Right lobe of liver (tissue), 6 donors: ENCODE measurements around the gene AADAT. TPM values are rescaled to one million over a fixed set of nuclear protein-coding genes. Genes with fewer than 3 reads are reported as not detected.

Experiments used
- ATAC-seq, 4 donors: fragments of 200-7000 bp; cut with Tn5 transposase; one replicate each; pipeline ENCODE4 v1.9.1; 2020; ENCODE audit warnings: mild to moderate bottlenecking in 4 of 4, moderate library complexity in 4 of 4
- DNase-seq, 3 donors: peaks; one replicate each; pipeline ENCODE4 v3.0.0-alpha.2; 2020
- H3K27ac ChIP-seq, 3 donors: fragments of 200-600 bp; one replicate each; pipeline ENCODE4 v1.8.0; 2022
- H3K27me3 ChIP-seq, 2 donors: fragments of 200-600 bp; one replicate each; pipeline ENCODE4 v1.8.0; 2022
- H3K36me3 ChIP-seq, 4 donors: fragments of 200-600 bp; sonication (generic) in 1 of 4; one replicate each; pipeline versions ENCODE4 v1.5.1 to v1.8.0; 2017 to 2022; ENCODE audit warnings: control low read depth in 1 of 4
- H3K4me1 ChIP-seq, 4 donors: fragments of 200-600 bp; sonication (generic) in 1 of 4; one replicate each; pipeline versions ENCODE4 v1.5.1 to v1.8.0; 2017 to 2022; ENCODE audit warnings: control low read depth in 1 of 4
- H3K4me3 ChIP-seq, 3 donors: fragments of 200-600 bp; one replicate each; pipeline ENCODE4 v1.8.0; 2022
- H3K9me3 ChIP-seq, 4 donors: fragments of 200-600 bp; sonication (generic) in 1 of 4; one replicate each; pipeline versions ENCODE4 v1.5.1 to v1.8.0; 2017 to 2022; ENCODE audit warnings: control low read depth in 1 of 4
- CTCF ChIP-seq, 4 donors: fragments of 200-600 bp in 3 of 4; fragments of 450-650 bp in 1 of 4; IDR thresholded peaks; one replicate each; pipeline versions ENCODE4 v1.5.1 to v1.8.0; 2016 to 2022; ENCODE audit warnings: antibody characterized with exemption in 4 of 4, mild to moderate bottlenecking in 2 of 4
- POLR2A ChIP-seq: fragments of 450-650 bp; IDR thresholded peaks from one replicate; pipeline ENCODE4 v1.6.1; 2017; ENCODE audit warnings: antibody characterized with exemption, mild to moderate bottlenecking
- WGBS: methylation state at CpG from one replicate; pipeline ENCODE4 v1.1.6; 2018; ENCODE audit warnings: low coverage, low lambda C conversion rate; ENCODE audit not compliant: insufficient coverage; ENCODE audit errors: missing lambda C conversion rate; 5-methylcytosine and 5-hydroxymethylcytosine counted together
- intact Hi-C, 2 donors: fragments of 100-400 bp; cut with DNase I; formaldehyde crosslinking; loops; one replicate each; pipeline versions ENCODE4 v1.11.2 to v1.14.1; 2022
- total RNA-seq, 6 experiments: library from RNA; depleted of rRNA in 2 of 6; stranded (reverse); fragments of >200 nt in 2 of 6; fragmentation: NEBNext Ultra II Directional in 3 of 6; extraction: Animal tissue kit (Norgen Biotek cat#: 25700) in 3 of 6; gene quantifications; one replicate each; pipeline versions ENCODE4 v1.1.0 to v1.2.4, GENCODE V29; 2016 to 2023
- donor health status: DM: no; HTN: yes; CAD: no.
- donor health status: DM: no; HTN: no; CAD: no.
- donor health status: DM: no; HTN: no; CAD: no.
- donor health status: DM: no; HTN: yes; CAD: no.
- donor health status: DM: no; HTN: yes; CAD: no.

Gene AADAT
- total RNA-seq, 6 experiments from 2014 or later, result 5.6 to 43.3 (median 19.5) TPM

DNA sequence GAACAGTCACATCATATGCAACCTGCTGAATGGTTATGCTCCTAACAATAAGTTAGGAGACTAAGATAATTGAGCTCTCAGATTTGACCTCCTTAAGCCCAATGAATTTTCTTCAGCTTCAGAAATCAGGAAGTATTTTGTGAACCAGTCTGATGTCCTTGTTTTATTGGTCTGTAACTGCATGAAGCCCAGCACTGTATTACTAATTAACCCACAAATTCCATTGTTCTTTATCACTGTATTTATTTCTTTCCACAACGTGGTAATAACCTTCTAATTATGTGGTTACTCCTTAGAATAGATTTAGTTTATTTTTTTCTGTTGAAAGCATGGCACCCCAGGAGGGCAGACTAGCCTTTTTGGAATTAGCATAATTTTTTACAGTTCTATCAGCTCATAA lies 59.6 kb downstream of the AADAT start:
- ATAC-seq (no peak), DNase-seq (no peak)
- TF ChIP-seq CTCF (IDR thresholded peaks at IDR 0.05) (no peak), POLR2A (no peak)
- WGBS, result 31% methylated on average over 1 of the region's 1 CpG
- intact Hi-C loops, result loop anchor here in 1 of 2 donors (10.0 kb wide), 1 partner anchor 125 kb away; no protein-coding TSS in a partner anchor
- Histone ChIP-seq H3K4me3 (no peak overlapping the region), H3K36me3 (no peaks in the 10 kb centered on the region), H3K27ac (no peak overlapping the region), H3K9me3 (no peaks in the 10 kb centered on the region), H3K27me3 (no peaks in the 10 kb centered on the region), H3K4me1 (peaks cover 0 to 5% (median 1%) of the 10 kb centered on the region in 4 donors)

DNA sequence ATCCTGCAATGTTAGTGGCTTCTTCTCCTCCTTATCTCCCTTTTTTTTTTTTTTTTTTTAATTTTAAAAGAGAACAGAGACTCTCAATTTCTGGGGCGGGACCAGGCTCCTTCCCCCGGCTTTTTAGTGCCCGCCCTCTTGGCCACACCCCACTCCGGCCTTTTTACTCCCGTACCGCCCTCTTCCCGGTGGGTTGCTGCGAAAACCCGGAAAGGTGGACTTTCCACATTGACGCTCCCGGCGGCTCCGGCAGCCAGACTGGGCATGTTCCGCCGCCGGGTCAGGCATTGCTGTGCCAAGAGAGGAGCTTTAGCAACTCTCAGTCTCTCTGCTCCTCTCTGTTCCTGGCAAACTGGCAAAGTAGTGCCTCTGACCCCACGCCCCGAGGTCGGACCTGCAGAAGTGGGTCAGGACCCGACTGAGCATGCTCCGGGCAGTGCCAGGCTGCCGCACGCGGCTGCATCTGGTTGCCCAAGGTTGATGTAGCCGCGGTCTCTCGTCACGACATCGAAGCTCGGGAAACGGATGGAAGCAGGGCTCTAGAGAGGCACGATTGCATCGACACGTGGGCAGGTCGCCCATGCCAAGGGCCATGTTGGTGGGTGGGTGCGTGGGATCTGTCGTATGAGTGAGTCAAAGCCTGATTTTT lies 62.5 kb downstream of the AADAT start:
- DNase-seq (peak; percentile 93 to 97 (median 96)), ATAC-seq (peak; percentile 85 to 90 (median 88))
- Histone ChIP-seq H3K4me1 (peaks cover 0 to 12% (median 0%) of the 10 kb centered on the region in 4 donors), H3K27ac (peak overlapping the region; percentile 61 to 89 (median 83)), H3K36me3 (no peaks in the 10 kb centered on the region), H3K9me3 (no peaks in the 10 kb centered on the region), H3K4me3 (peak overlapping the region; percentile 61 to 92 (median 79)), H3K27me3 (no peaks in the 10 kb centered on the region)
- intact Hi-C loops, result no loop called here
- TF ChIP-seq CTCF (IDR thresholded peaks at IDR 0.05) (no peak), POLR2A (peak; percentile 43)
- 4% methylated on average over 27 of the region's 37 CpGs for WGBS

GRCh38 chr4:170026253-170027021 lies 63.3 kb downstream of the AADAT start, which contains the start of gene MFAP3L:
Gene MFAP3L, minus strand, starts transcription at chr4:170026395. Its CDS starts 20,518 bp downstream, at chr4:170005877.
- Histone ChIP-seq H3K27me3 (no peaks in the 10 kb centered on the region), H3K4me3 (peak within 1 kb of the TSS; percentile 61 to 92 (median 79)), H3K27ac (peak within 1 kb of the TSS; percentile 61 to 89 (median 83)), H3K36me3 (no peaks in the 10 kb centered on the region), H3K4me1 (peaks cover 0 to 12% (median 0%) of the 10 kb centered on the region in 4 donors), H3K9me3 (no peaks in the 10 kb centered on the region)
- peak; percentile 80 to 89 (median 82) for ATAC-seq
- under 1% methylated on average over 14 of the region's 86 CpGs for WGBS
- peak; percentile 91 to 94 (median 94) for DNase-seq
- peak; percentile 87 for TF ChIP-seq POLR2A
- TF ChIP-seq CTCF (IDR thresholded peaks at IDR 0.05), result peak in 2 of 4 donors; percentile 7 to 52
- intact Hi-C loops, result no loop called here

DNA sequence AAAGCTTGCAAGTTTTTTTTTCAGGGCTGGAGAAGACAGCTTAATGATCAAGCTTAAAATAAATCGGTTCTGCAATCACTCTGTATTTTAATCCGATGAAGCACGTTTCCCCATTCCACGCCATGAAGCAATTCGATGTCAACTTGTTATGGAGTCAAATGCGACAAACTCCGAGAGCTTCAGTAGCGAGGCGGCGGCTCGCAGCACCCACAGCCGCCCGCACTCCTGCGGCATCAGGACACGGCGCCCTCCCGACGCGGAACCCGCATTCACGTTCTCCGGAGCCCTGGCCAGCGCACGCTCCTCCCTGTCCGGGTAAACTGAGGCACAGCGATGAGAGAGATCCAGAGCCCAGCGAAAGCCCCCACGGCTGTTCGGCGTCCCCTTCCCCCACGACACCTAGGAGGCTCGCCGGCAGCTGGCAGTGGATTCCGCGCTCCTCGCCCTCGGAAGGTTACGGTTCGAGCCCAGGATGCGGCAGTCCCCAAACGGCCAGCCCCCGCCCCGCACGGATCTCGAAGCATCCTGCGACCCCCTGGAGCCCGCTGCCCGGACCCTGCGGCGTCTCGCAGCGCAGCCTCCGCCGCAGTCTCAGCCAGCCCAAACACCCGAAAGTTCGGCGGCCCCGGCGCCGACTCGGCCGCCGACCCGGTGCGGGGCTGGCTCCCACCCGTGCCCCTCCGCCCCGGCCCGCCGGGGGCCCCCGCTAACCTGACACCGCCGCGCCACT lies 64.1 kb downstream of the AADAT start:
- Histone ChIP-seq H3K27me3 (no peaks in the 10 kb centered on the region), H3K27ac (peak overlapping the region in 2 of 3 donors; percentile 49 to 89), H3K9me3 (no peaks in the 10 kb centered on the region), H3K4me1 (peaks cover 0 to 12% (median 0%) of the 10 kb centered on the region in 4 donors), H3K36me3 (no peaks in the 10 kb centered on the region), H3K4me3 (peak overlapping the region; percentile 61 to 92 (median 79))
- TF ChIP-seq CTCF (IDR thresholded peaks at IDR 0.05), result no peak
- TF ChIP-seq POLR2A, result no peak
- DNase-seq, result peak; percentile 53 to 62 (median 59)
- ATAC-seq, result peak in 2 of 4 donors; percentile 2 to 4
- intact Hi-C loops, result no loop called here
- 7% methylated on average over 18 of the region's 74 CpGs for WGBS
